ENCODE data around the gene UCN3.

DNA sequence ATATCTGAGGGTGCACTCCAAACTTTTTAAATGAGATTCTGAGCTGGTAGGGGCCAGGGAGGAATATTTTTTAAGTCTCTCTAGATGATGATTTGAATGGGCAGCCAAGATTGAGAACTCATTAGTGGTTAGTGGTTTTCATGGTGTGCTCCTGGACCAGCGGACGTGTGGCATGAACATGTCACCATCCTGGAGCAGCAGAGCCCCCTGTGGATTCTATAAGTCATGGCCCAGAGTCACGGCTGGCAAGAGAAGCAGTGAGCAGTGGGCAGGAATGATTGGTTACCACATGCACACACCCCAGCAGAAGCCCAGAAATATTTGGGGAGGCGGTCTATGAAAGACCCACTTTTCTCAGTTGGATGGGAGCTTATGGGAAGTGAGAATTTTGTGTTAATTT, 21.2 kb upstream of the UCN3 start:
- TF ChIP-seq POLR2A (IDR thresholded peaks at IDR 0.05; ENCODE audit: low read depth, low read length) = no peak
- no peak for TF ChIP-seq POLR2AphosphoS5 (IDR thresholded peaks at IDR 0.05; ENCODE audit: low read depth, low read length)
